GM13976 (cell line): ENCODE measurements around the gene REV3L.

Experiments
- DNase-seq: peaks from one replicate; pipeline ENCODE4 v3.0.0; 2012; ENCODE audit warnings: low spot score
- in situ Hi-C: fragments of 300-500 bp; cut with MboI; formaldehyde crosslinking; loops from one replicate; pipeline ENCODE4 v1.12.0; 2022; ENCODE audit warnings: low sequenced_read_pairs, mixed read lengths, inconsistent platforms; ENCODE audit not compliant: unreplicated experiment
- TF ChIP-seq, protein P1 (sequence below): IDR thresholded peaks from 2 replicates; pipeline ENCODE4 v1.5.1; 2012; ENCODE audit warnings: borderline replicate concordance, mild to moderate bottlenecking; ENCODE audit not compliant: insufficient read depth; ENCODE audit errors: extremely low read depth, missing control alignments, control extremely low read depth

REV3L gene

GRCh38 chr6:111524735-111525134 is 41.7 kb upstream of the REV3L start:
- in situ Hi-C loops, result no loop called here
- DNase-seq, result no peak
- TF ChIP-seq, protein P1, sequence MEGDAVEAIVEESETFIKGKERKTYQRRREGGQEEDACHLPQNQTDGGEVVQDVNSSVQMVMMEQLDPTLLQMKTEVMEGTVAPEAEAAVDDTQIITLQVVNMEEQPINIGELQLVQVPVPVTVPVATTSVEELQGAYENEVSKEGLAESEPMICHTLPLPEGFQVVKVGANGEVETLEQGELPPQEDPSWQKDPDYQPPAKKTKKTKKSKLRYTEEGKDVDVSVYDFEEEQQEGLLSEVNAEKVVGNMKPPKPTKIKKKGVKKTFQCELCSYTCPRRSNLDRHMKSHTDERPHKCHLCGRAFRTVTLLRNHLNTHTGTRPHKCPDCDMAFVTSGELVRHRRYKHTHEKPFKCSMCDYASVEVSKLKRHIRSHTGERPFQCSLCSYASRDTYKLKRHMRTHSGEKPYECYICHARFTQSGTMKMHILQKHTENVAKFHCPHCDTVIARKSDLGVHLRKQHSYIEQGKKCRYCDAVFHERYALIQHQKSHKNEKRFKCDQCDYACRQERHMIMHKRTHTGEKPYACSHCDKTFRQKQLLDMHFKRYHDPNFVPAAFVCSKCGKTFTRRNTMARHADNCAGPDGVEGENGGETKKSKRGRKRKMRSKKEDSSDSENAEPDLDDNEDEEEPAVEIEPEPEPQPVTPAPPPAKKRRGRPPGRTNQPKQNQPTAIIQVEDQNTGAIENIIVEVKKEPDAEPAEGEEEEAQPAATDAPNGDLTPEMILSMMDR, result no peak

DNA sequence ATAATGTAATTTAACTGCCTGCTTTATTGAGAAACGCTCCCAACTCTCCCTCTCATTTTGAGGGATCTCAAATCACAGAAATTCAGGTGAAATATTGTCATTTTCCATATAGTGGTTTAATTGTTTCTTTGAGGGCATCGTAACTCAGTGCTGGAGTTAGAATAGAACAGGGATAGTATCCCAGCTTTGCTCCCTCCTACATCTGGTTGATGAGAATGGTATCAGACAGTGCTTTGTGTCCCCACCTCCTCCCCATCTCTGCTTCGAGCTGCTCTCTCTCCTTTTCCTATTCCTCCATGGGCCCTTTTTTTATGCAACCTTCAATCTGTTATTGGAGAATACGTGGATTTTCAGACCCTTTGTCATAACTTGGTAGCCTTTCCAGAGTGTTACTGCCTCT is 41.2 kb upstream of the REV3L start:
- TF ChIP-seq, protein P1, result no peak
- in situ Hi-C loops, result no loop called here
- no peak for DNase-seq

GRCh38 chr6:111523484-111524167 is 40.6 kb upstream of the REV3L start:
- no peak for DNase-seq
- TF ChIP-seq, protein P1, result no peak
- in situ Hi-C loops, result no loop called here

GRCh38 chr6:111522393-111523020 is 39.5 kb upstream of the REV3L start:
- in situ Hi-C loops, result no loop called here
- TF ChIP-seq, protein P1, result no peak
- DNase-seq, result no peak

GRCh38 chr6:111521497-111522270 is 38.7 kb upstream of the REV3L start:
- DNase-seq, result no peak
- in situ Hi-C loops, result no loop called here
- TF ChIP-seq, protein P1, result no peak

DNA sequence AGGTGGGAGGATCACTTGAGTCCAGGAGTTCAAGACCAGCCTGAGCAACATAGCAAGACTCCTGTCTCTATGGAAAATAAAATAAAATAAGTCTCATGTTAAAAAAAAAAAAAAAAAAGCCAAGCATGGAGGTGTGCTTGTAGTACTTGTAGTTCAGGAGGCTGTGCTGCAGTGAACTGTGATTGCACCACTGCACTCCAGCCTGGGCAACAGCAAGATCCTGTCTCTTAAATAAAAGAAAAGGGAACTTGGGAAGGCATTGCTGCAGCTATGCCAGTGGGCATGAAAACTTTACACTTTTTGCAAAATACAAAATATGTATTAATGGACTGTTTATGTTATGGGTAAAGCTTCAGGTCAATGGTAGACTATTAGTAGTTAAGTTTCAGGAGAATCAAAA is 37.5 kb upstream of the REV3L start:
- TF ChIP-seq, protein P1, result no peak
- no peak for DNase-seq
- in situ Hi-C loops, result no loop called here
